ENCODE data around the gene MSANTD2. TPM values are rescaled to one million over a fixed set of nuclear protein-coding genes. Genes with fewer than 3 reads are reported as not detected.
A peak's percentile ranks its signal among the peaks of the same experiment; 100 is the strongest.

MSANTD2 gene
- total RNA-seq, 1 donor from 2014 or later, result 12.1 TPM

DNA sequence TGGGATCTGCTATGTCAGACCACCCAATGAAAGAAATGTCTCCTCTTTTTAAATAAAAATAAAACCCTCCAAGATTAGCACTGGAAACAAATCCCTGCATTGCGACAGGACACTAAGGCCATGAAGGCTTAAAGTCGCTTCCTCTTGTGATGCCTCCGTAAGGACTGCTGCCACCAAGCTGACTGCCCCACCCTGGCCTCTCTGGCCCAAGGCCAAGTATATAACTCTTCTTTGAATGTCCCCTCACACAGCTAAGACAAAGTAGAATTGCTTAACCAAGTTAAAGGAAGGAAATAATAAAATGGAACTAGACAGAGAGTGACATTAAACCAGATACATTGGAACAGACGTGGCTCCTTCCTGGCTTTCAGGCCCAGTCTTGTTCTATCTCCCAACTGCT is 68.0 kb downstream of the MSANTD2 start:
- DNase-seq (ENCODE audit: low spot score), result no peak

DNA sequence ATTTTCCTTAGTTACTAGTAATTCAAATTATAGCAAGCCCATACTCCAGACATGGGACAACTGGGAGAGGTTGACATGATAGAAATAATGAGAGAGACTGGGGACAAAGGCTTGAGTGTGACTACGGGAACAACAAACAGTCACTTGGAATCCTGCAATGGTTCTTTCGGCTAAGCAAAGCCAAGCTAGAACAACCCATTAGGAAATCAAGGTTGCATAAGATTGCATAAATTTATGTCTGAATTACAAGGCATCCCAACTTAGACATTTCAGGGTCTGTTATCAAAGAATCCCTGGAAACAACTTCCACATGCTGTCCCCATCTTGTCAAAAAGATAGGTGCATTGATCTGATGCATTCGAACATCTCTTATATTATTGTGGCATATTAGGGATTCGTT is 70.6 kb downstream of the MSANTD2 start:
- DNase-seq (ENCODE audit: low spot score), result no peak

DNA sequence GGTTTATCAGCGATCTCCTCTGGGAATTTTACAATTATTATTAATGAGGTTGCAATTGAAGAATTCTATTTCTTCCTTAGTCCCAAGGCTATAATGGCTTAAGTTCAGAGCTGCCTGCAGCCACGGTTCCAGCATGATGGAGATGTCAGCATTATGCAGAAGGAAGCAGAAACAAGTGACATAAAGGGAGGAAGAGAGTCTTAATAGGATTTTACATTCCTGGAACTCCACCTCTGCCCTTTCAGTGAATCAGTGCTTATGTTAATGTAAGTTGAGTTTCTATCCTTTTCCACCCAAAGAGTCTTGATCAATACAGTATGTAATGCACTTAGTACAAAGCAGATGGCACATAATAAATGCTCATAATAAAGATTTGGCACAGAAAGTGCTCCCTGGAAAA is 72.1 kb downstream of the MSANTD2 start:
- DNase-seq (ENCODE audit: low spot score), result no peak

DNA sequence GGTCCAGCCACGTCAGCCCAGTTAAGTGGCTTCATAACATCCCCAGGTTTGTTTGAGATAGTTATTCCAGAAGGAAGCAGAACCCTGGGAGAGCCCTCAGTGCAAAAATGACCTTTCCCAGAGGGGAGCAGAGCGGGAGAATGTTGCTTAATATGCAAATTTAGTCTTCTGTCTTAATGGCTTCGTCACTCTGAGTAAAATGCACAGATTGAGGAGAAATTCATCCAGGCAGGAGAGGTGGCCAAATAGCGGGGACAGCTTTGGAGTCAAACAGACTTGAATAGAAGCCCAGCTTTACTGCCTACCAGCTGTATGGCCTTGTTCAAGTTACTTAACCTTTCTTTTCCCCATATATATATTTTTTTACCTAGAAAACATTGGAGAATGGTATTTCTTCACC is 72.7 kb downstream of the MSANTD2 start:
- DNase-seq (ENCODE audit: low spot score), result no peak

DNA sequence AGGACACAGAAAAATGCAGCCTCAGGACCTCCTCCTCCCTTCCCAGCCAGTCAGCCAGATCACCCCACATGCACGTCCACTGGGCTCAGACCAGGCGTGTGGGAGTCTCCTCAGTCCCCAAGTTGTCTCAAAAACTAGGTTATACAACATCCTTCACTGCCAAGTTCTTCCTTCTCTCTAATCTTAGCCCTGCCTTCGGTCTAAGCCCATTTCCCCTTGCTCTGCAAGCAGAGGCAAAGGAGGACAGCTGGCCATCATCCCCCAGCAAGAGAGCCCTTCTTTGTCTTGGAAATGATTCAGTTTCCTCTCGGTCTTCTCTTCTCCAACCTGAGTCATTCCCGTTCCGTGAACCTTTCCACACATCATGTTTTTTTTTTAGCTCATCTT is 74.5 kb downstream of the MSANTD2 start:
- DNase-seq (ENCODE audit: low spot score), result no peak

DNA sequence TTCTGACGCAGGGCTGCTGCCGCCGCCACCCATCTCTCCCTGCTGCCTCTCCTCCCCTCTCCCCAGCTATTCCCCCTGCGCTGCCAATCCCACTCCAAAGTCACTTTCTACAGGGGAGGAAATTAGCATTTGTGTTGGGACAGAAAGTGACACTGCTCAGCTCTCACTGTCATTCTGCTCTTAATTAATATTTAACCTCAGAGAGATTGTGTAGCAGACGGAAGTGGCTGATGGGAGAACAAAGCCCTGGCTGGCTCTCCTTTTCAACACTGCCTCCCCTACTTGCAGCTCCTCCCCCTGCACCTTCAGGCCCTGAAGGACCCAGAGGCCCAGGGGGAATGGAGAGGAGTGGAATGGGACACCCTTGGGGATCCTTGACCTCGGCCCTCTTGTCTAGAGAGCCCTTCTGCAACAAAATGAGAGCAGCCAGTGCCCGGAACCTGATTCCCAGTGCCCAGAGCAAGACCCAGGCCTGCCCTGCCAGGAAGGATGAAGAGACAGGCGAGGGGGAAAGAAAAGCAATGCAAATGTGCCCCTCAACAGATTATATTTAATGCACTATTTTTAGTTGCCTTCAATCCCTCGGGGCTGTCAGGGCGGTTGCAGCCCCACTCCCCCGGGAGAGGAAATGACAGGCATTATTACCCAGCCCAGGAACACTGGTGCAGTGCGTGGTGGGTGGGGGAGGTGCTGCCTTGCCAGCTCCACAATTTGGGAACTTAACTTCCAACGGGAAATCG is 75.1 kb downstream of the MSANTD2 start:
- peak; percentile 26 for DNase-seq (ENCODE audit: low spot score)

DNA sequence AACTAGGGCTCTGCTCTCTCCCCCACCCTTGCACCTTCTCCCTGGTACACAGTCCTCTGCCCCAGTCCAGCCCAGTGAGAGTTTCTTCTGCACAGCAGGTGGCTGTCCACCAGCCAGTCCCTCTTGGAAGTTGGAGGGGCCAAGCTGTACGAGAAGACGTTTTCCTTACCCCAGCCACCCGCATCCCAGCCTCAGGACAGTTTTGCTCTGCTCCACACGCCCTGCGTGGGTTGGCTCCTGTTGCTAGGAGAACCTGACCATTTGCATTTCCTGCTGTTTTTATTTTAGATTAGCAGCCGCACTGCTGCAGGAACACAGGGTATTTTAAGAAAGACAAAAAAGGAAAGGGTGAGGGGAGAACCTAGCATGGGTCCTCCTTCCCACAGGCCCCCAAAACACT is 78.0 kb downstream of the MSANTD2 start:
- DNase-seq (ENCODE audit: low spot score), result no peak

DNA sequence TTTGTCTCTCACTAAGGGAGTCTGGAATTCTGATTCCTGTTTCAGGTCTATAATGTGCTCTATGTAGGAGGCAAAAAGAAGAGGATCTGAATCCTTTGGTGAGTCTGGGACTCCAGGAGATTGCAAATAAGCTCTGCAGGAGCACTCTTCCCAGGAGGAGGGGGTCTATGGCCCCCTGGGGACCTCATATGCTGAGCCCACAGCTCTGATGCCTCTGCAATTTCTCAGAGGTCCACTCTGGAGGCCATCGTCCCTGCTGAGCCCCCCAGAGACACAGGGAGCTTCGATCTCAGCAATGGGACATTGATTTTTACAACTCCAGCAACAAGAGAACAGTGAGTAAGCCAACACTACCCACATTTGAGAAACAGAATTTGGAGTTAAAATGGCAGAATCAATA is 80.7 kb downstream of the MSANTD2 start:
- no peak for DNase-seq (ENCODE audit: low spot score)

DNA sequence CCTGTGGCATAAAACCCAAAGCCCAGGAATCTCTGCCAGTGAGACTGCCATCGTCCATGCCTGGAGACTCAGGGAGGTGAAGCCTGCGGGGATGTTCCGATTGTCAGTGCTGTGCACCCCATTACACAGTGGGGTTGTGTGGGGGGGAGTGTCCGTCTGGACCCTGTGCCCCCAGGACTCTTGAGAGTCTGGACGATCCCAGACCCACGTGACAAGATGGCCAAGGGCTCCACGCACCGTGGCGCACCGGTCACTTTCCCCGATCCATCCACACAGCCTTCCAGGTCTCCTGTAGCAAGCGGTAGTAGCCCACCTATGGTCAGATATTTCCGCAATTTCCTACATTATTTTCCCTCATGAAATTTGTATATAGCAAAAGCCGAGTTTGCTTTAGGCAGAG is 81.4 kb downstream of the MSANTD2 start:
- DNase-seq (ENCODE audit: low spot score), result no peak

DNA sequence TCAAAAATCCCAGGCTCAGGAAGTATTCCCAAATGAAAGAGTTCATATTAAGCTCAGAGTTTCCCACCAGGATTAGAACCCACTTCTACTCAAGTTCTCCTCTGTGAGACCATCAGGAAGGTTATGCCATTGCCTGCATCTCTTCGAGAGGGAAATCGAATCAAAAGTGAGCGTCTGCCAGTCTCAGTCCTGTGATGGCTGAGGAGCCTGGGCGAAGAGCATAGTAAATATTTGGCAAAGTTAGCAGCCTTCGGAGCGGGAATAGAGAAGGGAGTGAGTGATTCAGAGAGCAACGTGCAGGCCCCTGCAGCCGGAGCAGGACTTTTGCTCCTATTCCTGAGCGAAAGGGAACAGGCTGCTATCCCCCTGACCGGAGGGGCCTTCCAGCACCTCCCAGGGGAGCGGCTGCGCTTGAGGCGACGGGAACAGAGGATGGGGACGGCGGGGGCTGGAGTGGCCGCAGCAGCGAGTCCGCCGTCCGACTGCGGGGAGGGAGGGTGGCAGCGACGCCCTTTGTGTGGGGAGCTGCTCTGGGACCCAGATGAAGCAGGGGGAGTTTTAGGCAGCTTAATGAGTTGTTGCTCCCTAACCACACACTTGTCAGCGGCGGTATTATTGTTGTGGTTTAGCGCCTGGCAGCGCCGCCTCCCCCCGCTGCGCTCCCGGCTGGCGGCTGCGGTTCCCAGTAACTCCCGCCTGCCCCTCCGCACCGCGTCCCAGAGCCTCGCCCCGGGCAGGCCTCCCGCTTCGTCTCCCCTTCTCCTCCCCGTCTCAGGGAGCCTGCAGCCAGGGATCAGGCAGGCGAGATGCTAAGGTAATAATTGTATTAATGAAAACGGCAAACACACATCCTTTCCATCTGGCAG is 82.2 kb downstream of the MSANTD2 start:
- DNase-seq (ENCODE audit: low spot score), result no peak

DNA sequence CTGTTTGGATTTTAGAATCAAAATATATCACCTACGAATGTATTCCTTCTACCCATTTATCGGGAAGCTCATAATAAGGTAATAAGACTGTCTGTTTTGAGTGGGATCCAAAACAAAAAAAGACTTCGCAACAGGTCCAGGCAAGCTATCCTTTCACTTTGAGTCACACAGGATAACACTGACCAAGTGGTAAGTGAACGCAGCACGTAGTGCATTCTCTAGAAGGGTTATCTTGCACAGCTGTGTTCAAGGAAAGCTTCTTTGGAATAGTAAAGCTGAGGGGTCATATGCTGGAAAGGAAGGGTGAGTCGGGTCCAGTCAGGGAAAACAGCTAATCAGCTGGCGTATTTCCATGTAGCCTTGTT is 82.8 kb downstream of the MSANTD2 start:
- no peak for DNase-seq (ENCODE audit: low spot score)

DNA sequence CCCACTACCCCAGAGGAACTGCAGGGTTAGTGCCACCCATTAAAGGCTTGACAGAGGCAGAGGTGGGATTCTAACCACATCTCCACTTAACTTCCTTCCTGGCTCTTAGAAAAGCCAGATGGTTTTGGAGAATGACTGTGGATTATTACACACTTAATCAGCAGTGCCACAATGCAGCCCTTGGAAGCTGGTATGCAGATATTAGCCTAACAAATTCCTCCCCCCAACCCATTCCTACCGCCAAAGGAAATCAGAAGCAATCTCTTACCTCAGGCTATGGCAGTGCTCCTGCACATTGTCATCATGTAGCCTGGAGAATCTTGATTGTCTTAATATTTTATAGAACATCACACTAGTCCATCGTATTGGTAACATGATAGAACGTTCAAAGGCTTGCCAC is 83.6 kb downstream of the MSANTD2 start:
- no peak for DNase-seq (ENCODE audit: low spot score)

Other genes with a start within 250 kb of the MSANTD2 start
- not detected for gene OR8A1, start 230.4 kb downstream of the MSANTD2 start, total RNA-seq
- gene PANX3, start 189.0 kb downstream of the MSANTD2 start, total RNA-seq, result not detected
- gene TBRG1, start 177.5 kb downstream of the MSANTD2 start, total RNA-seq, result 43.9 TPM
- gene SIAE, start 126.7 kb downstream of the MSANTD2 start, total RNA-seq, result 33.1 TPM
- gene SPA17, start 126.5 kb downstream of the MSANTD2 start, total RNA-seq, result 6.4 TPM
- gene NRGN, start 60.5 kb downstream of the MSANTD2 start, total RNA-seq, result 6.1 TPM
- gene VSIG2, start 48.2 kb downstream of the MSANTD2 start, total RNA-seq, result 24.3 TPM
- gene ESAM, start 38.1 kb downstream of the MSANTD2 start, total RNA-seq, result 22.0 TPM
- 12.9 TPM for gene ROBO3, start 65.0 kb upstream of the MSANTD2 start, total RNA-seq
- gene ROBO4, start 97.5 kb upstream of the MSANTD2 start, total RNA-seq, result 13.8 TPM
- not detected for gene HEPN1, start 118.8 kb upstream of the MSANTD2 start, total RNA-seq
- 0.37 TPM for gene HEPACAM, start 135.6 kb upstream of the MSANTD2 start, total RNA-seq
- gene CCDC15, start 153.8 kb upstream of the MSANTD2 start, total RNA-seq, result 0.49 TPM